ENCODE data around the gene ITGB4. TPM values are rescaled to one million over a fixed set of nuclear protein-coding genes. Genes with fewer than 3 reads are reported as not detected.

Gene ITGB4
- total RNA-seq, 1 experiment from 2014 or later = 568 TPM

DNA sequence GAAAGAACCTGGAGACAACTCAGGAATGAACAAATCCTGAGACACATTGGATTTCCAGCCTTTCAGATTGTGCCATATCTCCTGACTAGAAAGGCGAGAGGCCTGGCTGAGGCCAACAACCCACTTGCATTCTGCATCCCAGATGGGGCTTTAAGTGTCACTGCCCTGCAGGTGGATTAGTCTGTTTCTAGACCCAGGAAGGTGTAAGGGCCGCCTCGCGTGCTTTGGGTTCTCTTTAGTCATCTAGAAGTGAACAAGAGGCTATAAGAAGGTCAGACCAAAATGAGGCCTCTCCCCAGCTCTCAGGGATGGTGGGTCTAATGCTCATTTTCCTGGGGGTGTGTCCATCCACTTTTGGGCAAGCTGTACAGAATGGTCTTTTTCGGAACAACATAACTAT lies 49.2 kb upstream of the ITGB4 start:
- ChIA-PET RAD21 (ENCODE audit: low non-redundant PET in 1 of 2, low total read pairs in 2 of 2, uncharacterized antibody in 2 of 2, unreplicated experiment in 2 of 2) (no interaction called here), POLR2A (interaction anchor here (0.8 kb wide), 1 partner anchor 108 kb away, joined by 4 read pairs; a partner anchor contains a TSS), CTCF (interaction anchor here (7.1 kb wide), 1 partner anchor 76 kb away, joined by 106 read pairs; no protein-coding TSS in a partner anchor)
- TF ChIP-seq YY1 (IDR thresholded peaks at IDR 0.05; ENCODE audit: extremely low read depth, insufficient replicate concordance, low read depth, low read length) = no peak
- no peak for TF ChIP-seq SP1 (IDR thresholded peaks at IDR 0.05; ENCODE audit: low read depth)
- TF ChIP-seq, protein P1, sequence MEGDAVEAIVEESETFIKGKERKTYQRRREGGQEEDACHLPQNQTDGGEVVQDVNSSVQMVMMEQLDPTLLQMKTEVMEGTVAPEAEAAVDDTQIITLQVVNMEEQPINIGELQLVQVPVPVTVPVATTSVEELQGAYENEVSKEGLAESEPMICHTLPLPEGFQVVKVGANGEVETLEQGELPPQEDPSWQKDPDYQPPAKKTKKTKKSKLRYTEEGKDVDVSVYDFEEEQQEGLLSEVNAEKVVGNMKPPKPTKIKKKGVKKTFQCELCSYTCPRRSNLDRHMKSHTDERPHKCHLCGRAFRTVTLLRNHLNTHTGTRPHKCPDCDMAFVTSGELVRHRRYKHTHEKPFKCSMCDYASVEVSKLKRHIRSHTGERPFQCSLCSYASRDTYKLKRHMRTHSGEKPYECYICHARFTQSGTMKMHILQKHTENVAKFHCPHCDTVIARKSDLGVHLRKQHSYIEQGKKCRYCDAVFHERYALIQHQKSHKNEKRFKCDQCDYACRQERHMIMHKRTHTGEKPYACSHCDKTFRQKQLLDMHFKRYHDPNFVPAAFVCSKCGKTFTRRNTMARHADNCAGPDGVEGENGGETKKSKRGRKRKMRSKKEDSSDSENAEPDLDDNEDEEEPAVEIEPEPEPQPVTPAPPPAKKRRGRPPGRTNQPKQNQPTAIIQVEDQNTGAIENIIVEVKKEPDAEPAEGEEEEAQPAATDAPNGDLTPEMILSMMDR (IDR thresholded peaks at IDR 0.05 in 2 of 3, conservative IDR thresholded peaks at IDR 0.05 in 1 of 3; ENCODE audit: borderline replicate concordance in 1 of 3, insufficient read depth in 1 of 3, low read depth in 2 of 3, low read length in 2 of 3) = no peak
- TF ChIP-seq EZH2 (IDR thresholded peaks at IDR 0.05) = no peak
- Histone ChIP-seq H3K36me3 (ENCODE audit: control insufficient read depth in 1 of 2, insufficient read depth in 2 of 2, low read length in 2 of 2) (peaks cover 50 to 56% of the 10 kb centered on the region in 2 experiments), H3K27ac (ENCODE audit: low read depth, low read length) (no peak overlapping the region), H3K27me3 (ENCODE audit: insufficient read depth, low read length) (no peaks in the 10 kb centered on the region), H3K9me2 (ENCODE audit: insufficient read depth) (no peaks in the 10 kb centered on the region), H3K4me1 (ENCODE audit: control insufficient read depth in 1 of 2, insufficient read depth in 2 of 2, low read length in 2 of 2) (peaks cover 6 to 18% of the 10 kb centered on the region in 2 experiments; a peak in 3 of 4 replicates), H3K9me3 (ENCODE audit: control insufficient read depth in 1 of 2, insufficient read depth in 1 of 2, low read depth in 1 of 2, low read length in 2 of 2) (no peaks in the 10 kb centered on the region), H3K9ac (ENCODE audit: low read length) (no peak overlapping the region), H3K79me2 (ENCODE audit: insufficient read depth, low read length) (peaks cover 91% of the 10 kb centered on the region), H4K20me1 (ENCODE audit: insufficient read depth) (0 out of 2 replicates have a peak, but pooled peaks cover 4% of the 10 kb centered on the region), H3K4me3 (replicated peaks in 1 of 2; ENCODE audit: low read depth in 1 of 2, low read length in 2 of 2) (no peak overlapping the region), H3K4me2 (ENCODE audit: low read length) (no peak overlapping the region), H2AFZ (ENCODE audit: low read depth, low read length, poor library complexity, severe bottlenecking) (no peak overlapping the region)
- DNase-seq (ENCODE audit: low read depth, low spot score) (no peak), ATAC-seq (no peak)
- intact Hi-C loops (cut with micrococcal nuclease) = loop anchor here (10.0 kb wide), 1 partner anchor 183 kb away; the partner anchor contains the start of gene WBP2
- no TSS peak for BruUV-seq (replicated peaks)

DNA sequence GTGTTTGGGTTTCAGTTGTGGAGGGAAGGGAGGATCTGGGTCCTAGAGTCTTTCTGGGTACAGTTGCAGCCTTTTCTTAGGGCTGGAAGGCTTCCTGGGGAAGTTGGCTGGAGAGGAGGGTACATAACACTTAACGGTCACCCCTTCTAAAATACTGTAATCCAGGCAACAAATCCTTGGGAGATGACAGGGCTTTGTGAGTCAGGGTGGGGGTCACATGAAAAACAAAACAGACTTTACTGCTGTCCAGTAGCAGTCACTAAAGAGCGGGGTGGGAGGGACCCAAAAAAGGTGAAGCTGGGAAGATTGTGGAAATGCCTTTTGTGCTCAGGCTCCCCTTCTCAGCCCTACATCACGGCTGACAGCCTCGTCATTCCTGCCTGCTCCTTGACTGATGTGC lies 47.8 kb upstream of the ITGB4 start:
- POLR2A ChIA-PET = no interaction called here
- TF ChIP-seq ZNF274 (IDR thresholded peaks at IDR 0.05; ENCODE audit: low read depth, low read length) (no peak), SRF (IDR thresholded peaks at IDR 0.05; ENCODE audit: low read depth) (no peak), JUND (IDR thresholded peaks at IDR 0.05) (no peak), EZH2 (IDR thresholded peaks at IDR 0.05) (no peak), POLR2A (IDR thresholded peaks at IDR 0.05; ENCODE audit: borderline replicate concordance, extremely low read depth, insufficient read depth, insufficient read length) (no peak)
- TF ChIP-seq, protein P1 (IDR thresholded peaks at IDR 0.05 in 2 of 3, conservative IDR thresholded peaks at IDR 0.05 in 1 of 3; ENCODE audit: borderline replicate concordance in 1 of 3, insufficient read depth in 1 of 3, low read depth in 2 of 3, low read length in 2 of 3) = no peak
- TF ChIP-seq, protein P2, sequence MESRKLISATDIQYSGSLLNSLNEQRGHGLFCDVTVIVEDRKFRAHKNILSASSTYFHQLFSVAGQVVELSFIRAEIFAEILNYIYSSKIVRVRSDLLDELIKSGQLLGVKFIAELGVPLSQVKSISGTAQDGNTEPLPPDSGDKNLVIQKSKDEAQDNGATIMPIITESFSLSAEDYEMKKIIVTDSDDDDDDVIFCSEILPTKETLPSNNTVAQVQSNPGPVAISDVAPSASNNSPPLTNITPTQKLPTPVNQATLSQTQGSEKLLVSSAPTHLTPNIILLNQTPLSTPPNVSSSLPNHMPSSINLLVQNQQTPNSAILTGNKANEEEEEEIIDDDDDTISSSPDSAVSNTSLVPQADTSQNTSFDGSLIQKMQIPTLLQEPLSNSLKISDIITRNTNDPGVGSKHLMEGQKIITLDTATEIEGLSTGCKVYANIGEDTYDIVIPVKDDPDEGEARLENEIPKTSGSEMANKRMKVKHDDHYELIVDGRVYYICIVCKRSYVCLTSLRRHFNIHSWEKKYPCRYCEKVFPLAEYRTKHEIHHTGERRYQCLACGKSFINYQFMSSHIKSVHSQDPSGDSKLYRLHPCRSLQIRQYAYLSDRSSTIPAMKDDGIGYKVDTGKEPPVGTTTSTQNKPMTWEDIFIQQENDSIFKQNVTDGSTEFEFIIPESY (IDR thresholded peaks at IDR 0.05; ENCODE audit: extremely low read depth, insufficient replicate concordance, low read length) = no peak
- TF ChIP-seq, protein P3, sequence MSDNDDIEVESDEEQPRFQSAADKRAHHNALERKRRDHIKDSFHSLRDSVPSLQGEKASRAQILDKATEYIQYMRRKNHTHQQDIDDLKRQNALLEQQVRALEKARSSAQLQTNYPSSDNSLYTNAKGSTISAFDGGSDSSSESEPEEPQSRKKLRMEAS (IDR thresholded peaks at IDR 0.05) = no peak
- TF ChIP-seq, protein P4, sequence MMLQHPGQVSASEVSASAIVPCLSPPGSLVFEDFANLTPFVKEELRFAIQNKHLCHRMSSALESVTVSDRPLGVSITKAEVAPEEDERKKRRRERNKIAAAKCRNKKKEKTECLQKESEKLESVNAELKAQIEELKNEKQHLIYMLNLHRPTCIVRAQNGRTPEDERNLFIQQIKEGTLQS (IDR thresholded peaks at IDR 0.05) = no peak

More for the DNA sequence above, 47.8 kb upstream of the ITGB4 start:
- H3K9me3 ChIP-seq (ENCODE audit: control insufficient read depth in 1 of 2, insufficient read depth in 1 of 2, low read depth in 1 of 2, low read length in 2 of 2) = no peaks in the 10 kb centered on the region
- BruUV-seq (replicated peaks) = no TSS peak
- peaks cover 2 to 20% of the 10 kb centered on the region in 2 experiments; a peak in 3 of 4 replicates for H3K4me1 ChIP-seq (ENCODE audit: control insufficient read depth in 1 of 2, insufficient read depth in 2 of 2, low read length in 2 of 2)
- H2AFZ ChIP-seq (ENCODE audit: low read depth, low read length, poor library complexity, severe bottlenecking) = no peak overlapping the region
- no peak overlapping the region for H3K4me2 ChIP-seq (ENCODE audit: low read length)
- H4K20me1 ChIP-seq (ENCODE audit: insufficient read depth) = 0 out of 2 replicates have a peak, but pooled peaks cover 4% of the 10 kb centered on the region
- no peak for DNase-seq (ENCODE audit: low read depth, low spot score)
- intact Hi-C loops (cut with micrococcal nuclease) = loop anchor here (10.0 kb wide), 1 partner anchor 181 kb away; the partner anchor contains the start of gene WBP2
- 0 out of 2 replicates have a peak overlapping the region, but pooled peaks have one; percentile 4 for H3K27ac ChIP-seq (ENCODE audit: low read depth, low read length)
- ATAC-seq = peak; percentile 24
- ChIA-PET CTCF (interaction anchor here (0.9 to 7.1 kb wide), 5 partner anchors 10 to 74 kb away, joined by 4 to 106 read pairs (median 13); partner anchors contain the start of gene SMIM5), RAD21 (ENCODE audit: low non-redundant PET in 1 of 2, low total read pairs in 2 of 2, uncharacterized antibody in 2 of 2, unreplicated experiment in 2 of 2) (interaction anchor here in 1 of 2 experiments (2.2 kb wide), 1 partner anchor 74 kb away, joined by 9 read pairs; no protein-coding TSS in a partner anchor)
- H3K4me3 ChIP-seq (replicated peaks in 1 of 2; ENCODE audit: low read depth in 1 of 2, low read length in 2 of 2) = no peak overlapping the region
- H3K79me2 ChIP-seq (ENCODE audit: insufficient read depth, low read length) = peaks cover 92% of the 10 kb centered on the region
- H3K9me2 ChIP-seq (ENCODE audit: insufficient read depth) = no peaks in the 10 kb centered on the region
- H3K9ac ChIP-seq (ENCODE audit: low read length) = no peak overlapping the region
- H3K27me3 ChIP-seq (ENCODE audit: insufficient read depth, low read length) = no peaks in the 10 kb centered on the region
- H3K36me3 ChIP-seq (ENCODE audit: control insufficient read depth in 1 of 2, insufficient read depth in 2 of 2, low read length in 2 of 2) = peaks cover 56 to 59% of the 10 kb centered on the region in 2 experiments
